IMR-90 (cell line): Measurements from ENCODE around the gene SPATA16. TPM values are rescaled to one million over a fixed set of nuclear protein-coding genes. Genes with fewer than 3 reads are reported as not detected.
A peak's percentile ranks its signal among the peaks of the same experiment; 100 is the strongest.

Experiments used
- ATAC-seq: fragments of 200-7000 bp; cut with Tn5 transposase; 2 replicates; pipeline ENCODE4 v1.9.1; 2020; ENCODE audit warnings: low read depth, mild to moderate bottlenecking, moderate library complexity
- BruUV-seq: library from RNA; stranded (reverse); fragments of 400-500 nt; replicated peaks from 2 replicates; lab custom pipeline; 2021; lab: Mats Ljungman, UMichigan
- CTCF ChIA-PET: fragments of 300-600 bp; formaldehyde crosslinking; extraction: SDS; loops from one replicate; lab custom pipeline; 2021; ENCODE audit warnings: antibody characterized with exemption; lab: Yijun Ruan, JAX
- POLR2A ChIA-PET: fragments of 300-600 bp; sonication (Branson Sonifier 250); formaldehyde crosslinking; loops from one replicate; lab custom pipeline; 2022; ENCODE audit warnings: antibody characterized with exemption; ENCODE audit not compliant: unreplicated experiment; lab: Charles Lee
- DNase-seq: peaks from one replicate; pipeline ENCODE4 v3.0.0; 2013
- H2AFZ ChIP-seq: replicated peaks from 2 replicates; pipeline ENCODE3; 2013; ENCODE audit warnings: low read length, mild to moderate bottlenecking; ENCODE audit not compliant: poor library complexity
- H2AK5ac ChIP-seq: 2 replicates; pipeline ENCODE4 v1.6.1; 2013; ENCODE audit warnings: low read depth, low read length, inconsistent platforms
- H2AK9ac ChIP-seq: replicated peaks from 2 replicates; pipeline ENCODE3; 2013; ENCODE audit warnings: mild to moderate bottlenecking, low read depth, low read length, moderate library complexity; ENCODE audit not compliant: poor library complexity
- H2BK120ac ChIP-seq: 2 replicates; pipeline ENCODE4 v1.6.1; 2013; ENCODE audit warnings: low read depth, low read length, inconsistent platforms
- H2BK15ac ChIP-seq: 3 replicates; pipeline ENCODE4 v1.6.1; 2013; ENCODE audit warnings: low read depth, low read length, inconsistent platforms
- H2BK20ac ChIP-seq: 2 replicates; pipeline ENCODE4 v1.6.1; 2013; ENCODE audit warnings: low read depth, mild to moderate bottlenecking, inconsistent platforms, low read length, moderate library complexity
- H2BK5ac ChIP-seq: 2 replicates; pipeline ENCODE4 v1.6.1; 2013; ENCODE audit warnings: mild to moderate bottlenecking, low read depth, low read length, inconsistent platforms; ENCODE audit not compliant: poor library complexity, severe bottlenecking
- H3K14ac ChIP-seq: replicated peaks from 2 replicates; pipeline ENCODE4 v1.6.1; 2013; ENCODE audit warnings: low read depth, low read length, inconsistent platforms
- H3K18ac ChIP-seq: 2 replicates; pipeline ENCODE4 v1.6.1; 2013; ENCODE audit warnings: low read depth, low read length, control low read depth
- H3K23ac ChIP-seq: 2 replicates; pipeline ENCODE4 v1.6.1; 2013; ENCODE audit warnings: low read depth, low read length, inconsistent platforms
- H3K27ac ChIP-seq: 2 replicates; pipeline ENCODE4 v1.5.1; 2013; ENCODE audit warnings: mild to moderate bottlenecking, control low read depth, low read length; ENCODE audit not compliant: insufficient read depth
- H3K27me3 ChIP-seq: 2 replicates; pipeline ENCODE4 v1.6.1; 2013; ENCODE audit warnings: low read length; ENCODE audit not compliant: control insufficient read depth, insufficient read depth
- H3K36me3 ChIP-seq: 2 replicates; pipeline ENCODE4 v1.6.1; 2013; ENCODE audit warnings: low read length, mixed read lengths; ENCODE audit not compliant: control insufficient read depth, insufficient read depth
- H3K4ac ChIP-seq: 2 replicates; pipeline ENCODE4 v1.6.1; 2013; ENCODE audit warnings: low read depth, low read length, inconsistent platforms
- H3K4me1 ChIP-seq: 2 replicates; pipeline ENCODE4 v1.6.1; 2013; ENCODE audit warnings: low read length, mixed read lengths; ENCODE audit not compliant: control insufficient read depth, insufficient read depth
- H3K4me2 ChIP-seq: 2 replicates; pipeline ENCODE4 v1.6.1; 2013; ENCODE audit warnings: low read depth, mild to moderate bottlenecking, control low read depth, low read length, moderate library complexity
- H3K4me3 ChIP-seq: 2 replicates; pipeline ENCODE4 v1.5.1; 2013; ENCODE audit warnings: low read depth, mild to moderate bottlenecking, control low read depth, low read length, moderate library complexity; ENCODE audit not compliant: insufficient read depth
- H3K56ac ChIP-seq: 2 replicates; pipeline ENCODE4 v1.6.1; 2013; ENCODE audit warnings: low read length, inconsistent platforms; ENCODE audit not compliant: insufficient read depth; ENCODE audit errors: extremely low read depth
- H3K79me1 ChIP-seq, 2 experiments: 2 replicates each; pipeline ENCODE4 v1.6.1; 2013; ENCODE audit warnings: low read length in 2 of 2, inconsistent platforms in 1 of 2, low read depth in 1 of 2
- H3K9ac ChIP-seq: 2 replicates; pipeline ENCODE4 v1.6.1; 2013; ENCODE audit warnings: low read depth, low read length, control low read depth
- H3K9me1 ChIP-seq: 2 replicates; pipeline ENCODE4 v1.6.1; 2013; ENCODE audit warnings: low read length, inconsistent platforms; ENCODE audit not compliant: insufficient read depth
- H3K9me3 ChIP-seq: 2 replicates; pipeline ENCODE4 v1.6.1; 2013; ENCODE audit warnings: low read length; ENCODE audit not compliant: control insufficient read depth, insufficient read depth
- H4K20me1 ChIP-seq: 2 replicates; pipeline ENCODE4 v1.6.1; 2013; ENCODE audit warnings: low read length, inconsistent platforms; ENCODE audit not compliant: insufficient read depth
- H4K5ac ChIP-seq: 2 replicates; pipeline ENCODE4 v1.6.1; 2013; ENCODE audit warnings: mild to moderate bottlenecking, low read depth, low read length, control low read depth
- H4K8ac ChIP-seq, 2 experiments: 2 replicates each; pipeline ENCODE4 v1.6.1; 2013; ENCODE audit warnings: low read depth in 2 of 2, low read length in 2 of 2, control low read depth in 1 of 2, inconsistent platforms in 1 of 2
- H4K91ac ChIP-seq: 2 replicates; pipeline ENCODE4 v1.6.1; 2013; ENCODE audit warnings: low read depth, low read length, inconsistent platforms; ENCODE audit not compliant: insufficient read depth
- MAFK ChIP-seq: IDR thresholded peaks from 2 replicates; pipeline ENCODE4 v1.6.1; 2012; ENCODE audit warnings: low read depth, low read length, improper control_type of control experiment
- RCOR1 ChIP-seq: IDR thresholded peaks from 2 replicates; pipeline ENCODE4 v1.6.1; 2012; ENCODE audit warnings: mild to moderate bottlenecking, low read length, improper control_type of control experiment; ENCODE audit not compliant: insufficient replicate concordance
- WGBS, 2 experiments: methylation state at CpG; one replicate each; pipeline versions ENCODE4 v1.1.5 to v1.1.7; 2013; ENCODE audit warnings: missing lambda C conversion rate in 2 of 2; ENCODE audit not compliant: insufficient read length in 1 of 2; ENCODE audit errors: extremely low coverage in 2 of 2; 5-methylcytosine and 5-hydroxymethylcytosine counted together
- dilution Hi-C: fragments of 300-500 bp; cut with HindIII; formaldehyde crosslinking; loops from one replicate; pipeline ENCODE4 v1.14.3; 2018; ENCODE audit warnings: low sequenced_read_pairs; ENCODE audit not compliant: unreplicated experiment
- in situ Hi-C: fragments of 300-500 bp; cut with MboI; formaldehyde crosslinking; loops from 3 replicates; pipeline ENCODE4 v1.14.3; 2019; ENCODE audit warnings: low sequenced_read_pairs, inconsistent platforms, mixed read lengths
- intact Hi-C: fragments of 100-400 bp; cut with micrococcal nuclease; formaldehyde crosslinking; loops from 2 replicates; pipeline ENCODE4 v1.10.0; 2022
- polyA plus RNA-seq, 3 experiments: library from polyadenylated mRNA; depleted of rRNA; stranded (reverse); fragments of >200 nt; gene quantifications; 2 replicates each; pipeline ENCODE4 v1.2.3, GENCODE V29; 2012; ENCODE audit warnings: low replicate concordance in 1 of 3
- total RNA-seq: library from RNA; depleted of rRNA; stranded (reverse); fragments of >200 nt; gene quantifications from 2 replicates; pipeline ENCODE4 v1.2.3, GENCODE V29; 2012

The SPATA16 gene
- total and polyA plus RNA-seq, 2 of the 4 experiments (the other 2 are of a cell fraction): not detected

GRCh38 chr3:173058229-173058628 lies 82.8 kb downstream of the SPATA16 start:
- in situ Hi-C loops: no loop called here
- BruUV-seq: no TSS peak

More at GRCh38 chr3:173058229-173058628, 82.8 kb downstream of the SPATA16 start:
- Histone ChIP-seq H3K4me2 (no peak overlapping the region), H4K20me1 (no peaks in the 10 kb centered on the region), H3K9me1 (no peaks in the 10 kb centered on the region), H4K8ac (no peak overlapping the region), H3K27ac (no peak overlapping the region), H2AK9ac (no peak overlapping the region), H3K18ac (no peak overlapping the region), H3K36me3 (no peaks in the 10 kb centered on the region), H2BK5ac (no peak overlapping the region), H2BK20ac (no peak overlapping the region), H4K5ac (no peak overlapping the region), H3K56ac (no peak overlapping the region), H2AFZ (no peak overlapping the region), H4K91ac (no peak overlapping the region), H3K4me1 (no peaks in the 10 kb centered on the region), H2BK120ac (no peak overlapping the region), H3K9me3 (no peaks in the 10 kb centered on the region), H2AK5ac (no peak overlapping the region), H3K4me3 (no peak overlapping the region), H3K27me3 (no peaks in the 10 kb centered on the region), H2BK15ac (no peak overlapping the region), H3K4ac (no peak overlapping the region), H3K9ac (no peak overlapping the region), H3K79me1 (no peaks in the 10 kb centered on the region), H3K23ac (no peak overlapping the region), H3K14ac (no peak overlapping the region)
- WGBS, 2 experiments: no CpG with 5 or more reads among the region's 2 CpGs
- CTCF ChIA-PET: no interaction called here
- ATAC-seq (no peak), DNase-seq (no peak)
- dilution Hi-C loops (no loop called here), intact Hi-C loops (no loop called here)
- POLR2A ChIA-PET: no interaction called here
- no peak for TF ChIP-seq RCOR1
- peak; percentile 52 for TF ChIP-seq MAFK
